ENCODE data around the gene ERMN.

DNA sequence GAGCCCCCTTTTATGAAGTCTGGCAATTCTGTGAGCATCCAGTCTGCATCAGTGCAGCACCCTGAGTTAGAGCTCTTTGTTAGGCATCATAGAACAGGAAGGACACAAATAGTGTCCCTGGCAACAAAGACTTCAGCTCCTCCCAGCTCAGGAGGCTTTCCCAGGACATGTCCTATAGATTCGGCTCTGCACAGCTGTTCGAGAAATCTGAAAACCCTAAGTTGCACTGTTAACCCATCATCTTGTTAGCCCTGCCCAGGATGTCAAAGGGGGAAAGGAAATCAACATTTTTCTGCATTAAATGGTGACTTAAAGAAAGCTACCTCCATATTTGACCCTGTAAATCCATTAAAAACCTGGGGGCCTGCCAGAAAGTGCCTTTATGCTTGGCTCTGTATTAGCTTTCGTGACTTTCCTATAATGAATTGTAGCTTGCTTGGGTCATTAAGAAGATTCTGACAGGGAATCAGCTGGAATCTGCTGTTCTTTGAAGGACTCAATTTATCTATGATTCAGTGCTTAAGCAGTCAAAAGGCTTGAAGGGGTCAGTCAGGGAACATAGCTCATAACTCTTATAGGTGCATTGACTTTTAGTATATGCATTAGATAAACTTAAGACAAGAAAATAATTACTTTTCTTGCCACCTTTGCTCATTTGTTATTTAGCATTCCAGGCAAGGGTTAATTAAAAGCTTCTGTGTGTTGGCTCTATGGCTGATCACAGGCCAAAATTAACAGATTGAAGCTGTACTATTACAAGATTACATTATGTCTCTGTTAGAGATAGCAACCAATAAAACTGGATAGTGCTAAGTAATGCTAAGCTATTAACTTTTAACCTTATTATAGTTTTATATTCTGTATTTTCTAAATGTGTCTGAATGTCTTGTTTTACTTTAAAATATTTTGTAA is 20.6 kb downstream of the ERMN start:
- TF ChIP-seq, protein P1, sequence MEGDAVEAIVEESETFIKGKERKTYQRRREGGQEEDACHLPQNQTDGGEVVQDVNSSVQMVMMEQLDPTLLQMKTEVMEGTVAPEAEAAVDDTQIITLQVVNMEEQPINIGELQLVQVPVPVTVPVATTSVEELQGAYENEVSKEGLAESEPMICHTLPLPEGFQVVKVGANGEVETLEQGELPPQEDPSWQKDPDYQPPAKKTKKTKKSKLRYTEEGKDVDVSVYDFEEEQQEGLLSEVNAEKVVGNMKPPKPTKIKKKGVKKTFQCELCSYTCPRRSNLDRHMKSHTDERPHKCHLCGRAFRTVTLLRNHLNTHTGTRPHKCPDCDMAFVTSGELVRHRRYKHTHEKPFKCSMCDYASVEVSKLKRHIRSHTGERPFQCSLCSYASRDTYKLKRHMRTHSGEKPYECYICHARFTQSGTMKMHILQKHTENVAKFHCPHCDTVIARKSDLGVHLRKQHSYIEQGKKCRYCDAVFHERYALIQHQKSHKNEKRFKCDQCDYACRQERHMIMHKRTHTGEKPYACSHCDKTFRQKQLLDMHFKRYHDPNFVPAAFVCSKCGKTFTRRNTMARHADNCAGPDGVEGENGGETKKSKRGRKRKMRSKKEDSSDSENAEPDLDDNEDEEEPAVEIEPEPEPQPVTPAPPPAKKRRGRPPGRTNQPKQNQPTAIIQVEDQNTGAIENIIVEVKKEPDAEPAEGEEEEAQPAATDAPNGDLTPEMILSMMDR (IDR thresholded peaks at IDR 0.05), result no peak
- TF ChIP-seq POLR2A (IDR thresholded peaks at IDR 0.05), result no peak

Data from breast epithelium (tissue), 3 donors.